HG02623 (cell line): ENCODE measurements around the gene ATP6V1C2.
"Not testable (repeated sequence)": the region's sequence is repeated elsewhere in the genome, so short reads cannot be mapped to it uniquely, and the experiment has no call there.

ENCODE experiments used
- ATAC-seq: cut with Tn5 transposase; IDR thresholded peaks from one replicate; pipeline ENCODE4 v1.9.1; 2021; ENCODE audit warnings: moderate library complexity; ENCODE audit not compliant: unreplicated experiment

The ATP6V1C2 gene

GRCh38 chr2:10765914-10766313 is 44.5 kb downstream of the ATP6V1C2 start:
- ATAC-seq = no peak

GRCh38 chr2:10768063-10768507 is 46.7 kb downstream of the ATP6V1C2 start:
- ATAC-seq = no peak

- ATAC-seq = no peak
Observed at GRCh38 chr2:10770956-10771750, 49.7 kb downstream of the ATP6V1C2 start.

GRCh38 chr2:10771786-10772185 is 50.4 kb downstream of the ATP6V1C2 start:
- ATAC-seq = no peak

- no peak for ATAC-seq
Observed at GRCh38 chr2:10772201-10772867, 50.9 kb downstream of the ATP6V1C2 start.

GRCh38 chr2:10772868-10773215 is 51.4 kb downstream of the ATP6V1C2 start:
- no peak for ATAC-seq

- ATAC-seq = no peak
Observed at GRCh38 chr2:10773821-10774341, 52.5 kb downstream of the ATP6V1C2 start.

GRCh38 chr2:10774394-10774793 is 53.0 kb downstream of the ATP6V1C2 start:
- ATAC-seq = no peak

GRCh38 chr2:10775021-10775780 is 53.8 kb downstream of the ATP6V1C2 start:
- no peak for ATAC-seq

- ATAC-seq = no peak
Observed at GRCh38 chr2:10775831-10776230, 54.4 kb downstream of the ATP6V1C2 start.

- ATAC-seq = no peak
Observed at GRCh38 chr2:10776231-10776977, 55.0 kb downstream of the ATP6V1C2 start.

- no peak for ATAC-seq
Observed at GRCh38 chr2:10777111-10777841, 55.8 kb downstream of the ATP6V1C2 start.

GRCh38 chr2:10777842-10778723 is 56.7 kb downstream of the ATP6V1C2 start:
- no peak for ATAC-seq

GRCh38 chr2:10778724-10779115 is 57.3 kb downstream of the ATP6V1C2 start:
- no peak for ATAC-seq

GRCh38 chr2:10779776-10780490 is 58.5 kb downstream of the ATP6V1C2 start:
- ATAC-seq = no peak

GRCh38 chr2:10780491-10780820 is 59.0 kb downstream of the ATP6V1C2 start:
- ATAC-seq = no peak

GRCh38 chr2:10780821-10781220 is 59.4 kb downstream of the ATP6V1C2 start:
- not testable (repeated sequence) for ATAC-seq

- ATAC-seq = no peak
Observed at GRCh38 chr2:10781746-10782145, 60.3 kb downstream of the ATP6V1C2 start.

GRCh38 chr2:10783421-10783820 is 62.0 kb downstream of the ATP6V1C2 start:
- ATAC-seq = no peak
